HEK293T (cell line): ENCODE measurements around the gene EVA1A.

Source experiments
- ARNT ChIP-seq: fragments of 450-650 bp; IDR thresholded peaks from 2 replicates; pipeline ENCODE4 v1.6.1; 2017; ENCODE audit warnings: mild to moderate bottlenecking
- BHLHE40 ChIP-seq: fragments of 450-650 bp; IDR thresholded peaks from 2 replicates; pipeline ENCODE4 v1.6.1; 2016; ENCODE audit warnings: mild to moderate bottlenecking, moderate library complexity, borderline replicate concordance
- ELF4 ChIP-seq: fragments of 450-650 bp; IDR thresholded peaks from 2 replicates; pipeline ENCODE4 v1.6.1; 2017; ENCODE audit warnings: antibody characterized with exemption
- FOXA1 ChIP-seq: fragments of 450-650 bp; IDR thresholded peaks from 2 replicates; pipeline ENCODE4 v1.6.1; 2016; ENCODE audit warnings: mild to moderate bottlenecking
- FOXM1 ChIP-seq: fragments of 450-650 bp; IDR thresholded peaks from 2 replicates; pipeline ENCODE4 v1.6.1; 2017; ENCODE audit warnings: mild to moderate bottlenecking, borderline replicate concordance
- HDGF ChIP-seq: fragments of 450-650 bp; IDR thresholded peaks from 2 replicates; pipeline ENCODE4 v1.6.1; 2017; ENCODE audit warnings: antibody characterized with exemption, borderline replicate concordance
- SP1 ChIP-seq: fragments of 450-650 bp; IDR thresholded peaks from 2 replicates; pipeline ENCODE4 v1.6.1; 2017
- SUZ12 ChIP-seq: fragments of 450-650 bp; IDR thresholded peaks from 2 replicates; pipeline ENCODE4 v1.6.1; 2016; ENCODE audit warnings: mild to moderate bottlenecking

GRCh38 chr2:75465317-75465984 lies 95.3 kb downstream of the EVA1A start:
- no peak for TF ChIP-seq HDGF
- TF ChIP-seq FOXA1, result no peak
- no peak for TF ChIP-seq SUZ12
- TF ChIP-seq SP1, result no peak
- no peak for TF ChIP-seq ELF4
- no peak for TF ChIP-seq ARNT
- TF ChIP-seq BHLHE40, result no peak
- no peak for TF ChIP-seq FOXM1
